Measurements from ENCODE around the gene ABCA1. TPM values are rescaled to one million over a fixed set of nuclear protein-coding genes. Genes with fewer than 3 reads are reported as not detected.

The ABCA1 gene
- total RNA-seq, 4 donors from 2014 or later: 24.5 to 89.1 (median 48.5) TPM

- H3K36me3 ChIP-seq: no peaks in the 10 kb centered on the region
- no peaks in the 10 kb centered on the region for H3K27me3 ChIP-seq
- H3K9me3 ChIP-seq: no peaks in the 10 kb centered on the region
- no peak overlapping the region for H3K4me3 ChIP-seq
- TF ChIP-seq EP300 (IDR thresholded peaks at IDR 0.05): no peak
- TF ChIP-seq CTCF (IDR thresholded peaks at IDR 0.05): no peak
- TF ChIP-seq POLR2AphosphoS5 (IDR thresholded peaks at IDR 0.05): no peak
- no peak for TF ChIP-seq POLR2A (IDR thresholded peaks at IDR 0.05)
- H3K27ac ChIP-seq: peak overlapping the region; percentile 49
- DNase-seq (ENCODE audit: low spot score in 2 of 2): no peak
- peaks cover 85% of the 10 kb centered on the region for H3K4me1 ChIP-seq
- 43% methylated on average over 4 of the region's 4 CpGs for WGBS
These were observed 16.8 kb downstream of the ABCA1 start for GRCh38 chr9:104911032-104911607.

GRCh38 chr9:104907278-104907951 lies 20.5 kb downstream of the ABCA1 start:
- Histone ChIP-seq H3K27ac (peak overlapping the region; percentile 77), H3K4me3 (no peak overlapping the region), H3K9me3 (no peaks in the 10 kb centered on the region), H3K4me1 (peaks cover 89% of the 10 kb centered on the region), H3K27me3 (no peaks in the 10 kb centered on the region), H3K36me3 (peaks cover 7% of the 10 kb centered on the region)
- 35% methylated on average over 11 of the region's 11 CpGs for WGBS
- DNase-seq (ENCODE audit: low spot score in 2 of 2): no peak
- TF ChIP-seq EP300 (IDR thresholded peaks at IDR 0.05) (no peak), POLR2A (IDR thresholded peaks at IDR 0.05) (no peak), POLR2AphosphoS5 (IDR thresholded peaks at IDR 0.05) (no peak), CTCF (IDR thresholded peaks at IDR 0.05) (no peak)

- Histone ChIP-seq H3K4me3 (no peak overlapping the region), H3K9me3 (no peaks in the 10 kb centered on the region), H3K27me3 (no peaks in the 10 kb centered on the region), H3K27ac (peak overlapping the region; percentile 77), H3K4me1 (peaks cover 86% of the 10 kb centered on the region), H3K36me3 (peaks cover 7% of the 10 kb centered on the region)
- DNase-seq (ENCODE audit: low spot score in 2 of 2): peak; percentile 83 to 85
- no peak for TF ChIP-seq POLR2AphosphoS5 (IDR thresholded peaks at IDR 0.05)
- TF ChIP-seq POLR2A (IDR thresholded peaks at IDR 0.05): no peak
- no peak for TF ChIP-seq EP300 (IDR thresholded peaks at IDR 0.05)
- no peak for TF ChIP-seq CTCF (IDR thresholded peaks at IDR 0.05)
- 66% methylated on average over 5 of the region's 5 CpGs for WGBS
These were observed 21.3 kb downstream of the ABCA1 start for GRCh38 chr9:104906441-104907277.

- peaks cover 86% of the 10 kb centered on the region for H3K4me1 ChIP-seq
- no peak for DNase-seq (ENCODE audit: low spot score in 2 of 2)
- H3K4me3 ChIP-seq: no peak overlapping the region
- WGBS: 33% methylated on average over 2 of the region's 2 CpGs
- no peak for TF ChIP-seq POLR2AphosphoS5 (IDR thresholded peaks at IDR 0.05)
- no peak for TF ChIP-seq CTCF (IDR thresholded peaks at IDR 0.05)
- no peak for TF ChIP-seq POLR2A (IDR thresholded peaks at IDR 0.05)
- TF ChIP-seq EP300 (IDR thresholded peaks at IDR 0.05): no peak
- H3K9me3 ChIP-seq: no peaks in the 10 kb centered on the region
- no peaks in the 10 kb centered on the region for H3K27me3 ChIP-seq
- peaks cover 10% of the 10 kb centered on the region for H3K36me3 ChIP-seq
- no peak overlapping the region for H3K27ac ChIP-seq
These were observed 22.0 kb downstream of the ABCA1 start for GRCh38 chr9:104905931-104906330.
